Activated CD8-positive, alpha-beta memory T cell treated with anti-CD3 and anti-CD28 coated beads for 24 hours (primary cell): Measurements from ENCODE around the gene OTUD3.
A peak's percentile ranks its signal among the peaks of the same experiment; 100 is the strongest.
"Not testable (repeated sequence)": the region's sequence is repeated elsewhere in the genome, so short reads cannot be mapped to it uniquely, and the experiment has no call there.

Source experiments
- DNase-seq: peaks from one replicate; pipeline ENCODE4 v3.0.0-alpha.2; 2020

Gene OTUD3

DNA sequence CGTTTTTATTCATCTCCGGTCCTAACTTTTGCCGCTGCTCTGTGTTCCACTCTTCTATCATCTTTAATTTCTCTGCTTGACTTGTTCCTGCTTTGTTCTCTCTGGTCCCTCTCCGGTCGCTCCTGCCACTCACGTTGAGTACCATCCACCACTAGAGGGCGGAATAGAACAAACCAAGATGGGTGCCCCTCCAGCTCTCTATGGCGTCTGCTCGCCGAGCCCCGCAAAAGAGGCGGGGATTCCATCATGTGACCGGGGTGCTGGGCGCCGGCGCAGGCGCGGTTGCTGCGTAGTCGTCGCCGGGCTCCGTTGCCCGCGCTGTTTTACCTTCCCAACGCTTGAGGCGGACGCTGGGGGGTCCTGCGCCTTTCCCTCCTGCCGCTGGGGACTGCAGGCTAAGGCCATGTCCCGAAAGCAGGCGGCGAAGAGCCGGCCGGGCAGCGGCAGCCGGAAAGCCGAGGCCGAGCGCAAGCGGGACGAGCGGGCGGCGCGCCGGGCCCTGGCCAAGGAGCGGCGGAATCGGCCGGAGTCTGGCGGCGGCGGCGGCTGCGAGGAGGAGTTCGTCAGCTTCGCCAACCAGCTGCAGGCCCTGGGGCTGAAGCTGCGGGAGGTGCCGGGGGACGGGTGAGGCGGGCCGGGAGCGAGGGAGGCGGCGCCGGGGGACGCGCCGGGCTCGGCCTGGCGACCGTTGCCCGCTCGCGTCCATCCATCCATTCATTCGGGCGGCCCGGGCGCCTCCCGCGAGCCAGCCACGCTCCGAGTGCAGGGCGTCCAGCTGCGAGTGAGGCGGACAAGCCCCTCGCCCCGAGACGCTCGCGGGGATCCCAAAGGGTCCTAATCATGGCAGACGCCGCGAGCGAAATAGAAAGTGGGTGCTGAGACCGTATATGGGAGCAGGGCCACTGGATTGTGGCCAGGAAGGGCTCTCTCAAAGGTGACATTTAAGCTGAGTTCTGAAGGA, at the start of gene OTUD3:
OTUD3 (plus strand) TSS at position 285 of the 961 bp plus-strand sequence; CDS start at position 404, 119 bp downstream.
- DNase-seq, result peak; percentile 94

DNA sequence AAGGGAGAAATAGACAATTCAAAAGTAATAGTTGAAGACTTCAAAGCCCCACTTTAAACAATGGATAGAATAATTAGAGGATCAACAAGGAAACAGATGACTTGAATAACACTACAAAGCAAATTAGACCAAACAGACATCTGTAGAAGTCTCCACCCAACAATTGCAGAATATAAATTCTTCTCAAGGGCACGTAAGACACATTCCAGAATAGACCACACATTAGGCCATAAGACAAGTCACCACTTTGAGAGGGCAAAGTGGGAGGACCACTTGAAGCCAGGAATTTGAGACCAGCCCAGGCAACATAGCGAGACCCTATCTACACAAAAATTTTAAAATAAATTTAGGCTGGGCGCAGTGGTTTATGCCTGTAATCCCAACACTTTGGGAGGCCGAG, 46.6 kb upstream of the OTUD3 start:
- DNase-seq, result no peak

DNA sequence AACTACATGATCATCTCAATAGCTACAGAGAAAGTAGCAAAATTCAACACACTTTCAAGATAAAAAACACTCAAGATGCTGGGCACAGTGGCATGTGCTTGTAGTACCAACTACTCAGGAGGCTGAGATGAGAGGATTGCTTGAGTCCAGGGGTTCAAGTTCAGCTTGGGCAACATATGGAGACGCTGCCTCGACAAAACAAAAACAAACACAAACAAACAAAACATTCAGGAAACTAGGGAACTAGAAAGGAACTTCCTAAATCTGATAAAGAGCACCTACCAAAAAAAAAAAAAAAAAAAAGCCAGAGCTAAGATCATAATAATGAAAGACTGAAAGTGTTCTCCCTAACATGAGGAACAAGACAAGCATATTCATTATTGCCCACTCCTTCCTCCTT, 44.3 kb upstream of the OTUD3 start:
- no peak for DNase-seq

DNA sequence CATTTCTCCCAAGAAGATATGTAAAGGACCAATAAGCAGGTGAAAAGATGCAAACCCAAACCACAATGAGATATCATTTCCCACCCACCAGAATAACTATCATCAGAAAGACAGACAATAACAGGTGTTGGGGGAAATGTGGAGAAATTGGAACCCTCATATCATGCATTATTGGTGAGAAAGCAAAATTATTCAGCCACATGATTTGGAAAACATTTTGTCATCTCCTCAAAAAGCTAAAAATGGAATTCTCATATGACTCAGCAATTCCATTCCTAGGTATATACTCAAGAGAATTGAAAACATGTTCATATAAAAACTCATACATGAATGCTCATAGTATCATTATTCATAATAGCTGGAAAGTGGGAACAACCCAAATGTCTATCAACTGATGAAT, 42.0 kb upstream of the OTUD3 start:
- no peak for DNase-seq

GRCh38 chr1:19844731-19845495, 37.3 kb upstream of the OTUD3 start:
- DNase-seq, result no peak

DNA sequence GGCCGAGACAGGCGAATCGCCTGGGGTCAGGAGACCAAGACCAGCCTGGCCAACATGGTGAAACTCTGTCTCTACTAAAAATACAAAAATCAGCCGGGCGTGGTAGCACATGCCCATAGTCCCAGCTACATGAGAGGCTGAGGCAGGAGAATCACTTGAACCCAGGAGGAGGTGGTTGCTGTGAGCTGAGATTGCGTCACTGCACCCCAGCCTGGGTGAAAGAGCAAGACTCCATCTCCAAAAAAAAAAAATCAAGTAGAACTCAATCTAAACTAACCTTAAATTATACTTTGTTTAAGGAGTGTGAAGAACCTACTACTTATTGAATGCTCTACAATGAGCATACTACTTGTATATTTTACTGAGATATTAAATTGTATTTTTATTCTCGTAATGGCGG, 36.6 kb upstream of the OTUD3 start:
- no peak for DNase-seq

GRCh38 chr1:19846338-19846737, 35.9 kb upstream of the OTUD3 start:
- no peak for DNase-seq

GRCh38 chr1:19847334-19847733, 34.9 kb upstream of the OTUD3 start:
- DNase-seq, result not testable (repeated sequence)

DNA sequence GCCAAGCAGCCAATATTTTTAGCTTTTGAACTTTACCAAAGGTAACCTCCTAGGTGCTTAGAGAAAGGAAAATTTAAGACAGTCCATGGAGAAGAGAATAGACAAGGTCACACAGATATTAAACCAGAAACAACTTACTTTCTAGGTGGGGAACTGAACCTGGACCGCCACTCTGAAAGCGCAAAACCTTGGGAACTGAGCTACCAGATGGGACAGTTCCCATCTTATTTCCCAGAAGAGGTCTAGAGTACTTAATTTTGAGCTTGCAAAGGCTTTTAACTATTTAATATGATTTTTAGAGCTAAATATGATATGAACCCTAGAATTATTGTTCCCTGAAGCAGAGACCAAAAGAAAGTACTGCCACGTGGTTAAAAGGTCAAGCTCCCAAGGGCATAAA, 32.9 kb upstream of the OTUD3 start:
- not testable (repeated sequence) for DNase-seq

GRCh38 chr1:19850214-19850613, 32.0 kb upstream of the OTUD3 start:
- no peak for DNase-seq

- no peak for DNase-seq
Measured at GRCh38 chr1:19852036-19852435, 30.2 kb upstream of the OTUD3 start.

GRCh38 chr1:19854866-19855265, 27.3 kb upstream of the OTUD3 start:
- DNase-seq, result no peak

DNA sequence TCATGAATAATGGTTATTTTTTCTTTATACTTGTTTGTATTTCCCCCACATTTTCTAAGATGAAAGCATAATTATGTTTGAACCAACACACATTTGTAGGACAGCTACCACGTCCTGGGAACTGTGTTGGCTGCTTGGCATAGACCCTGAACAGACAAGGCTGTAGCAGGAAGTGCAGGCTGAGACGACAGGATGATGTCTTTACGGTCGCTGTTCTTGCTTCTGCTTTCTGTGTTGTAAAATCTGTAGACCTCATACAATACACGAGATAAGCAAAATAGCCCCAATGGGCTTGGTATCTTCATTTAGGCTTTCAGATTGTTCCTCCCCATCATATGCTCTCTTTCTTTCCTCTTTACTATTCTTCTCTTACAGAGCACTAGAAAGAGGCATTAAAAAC, 23.3 kb upstream of the OTUD3 start:
- no peak for DNase-seq

GRCh38 chr1:19859876-19860275, 22.3 kb upstream of the OTUD3 start:
- no peak for DNase-seq

- DNase-seq, result no peak
Measured at GRCh38 chr1:19860418-19860817, 21.8 kb upstream of the OTUD3 start.

DNA sequence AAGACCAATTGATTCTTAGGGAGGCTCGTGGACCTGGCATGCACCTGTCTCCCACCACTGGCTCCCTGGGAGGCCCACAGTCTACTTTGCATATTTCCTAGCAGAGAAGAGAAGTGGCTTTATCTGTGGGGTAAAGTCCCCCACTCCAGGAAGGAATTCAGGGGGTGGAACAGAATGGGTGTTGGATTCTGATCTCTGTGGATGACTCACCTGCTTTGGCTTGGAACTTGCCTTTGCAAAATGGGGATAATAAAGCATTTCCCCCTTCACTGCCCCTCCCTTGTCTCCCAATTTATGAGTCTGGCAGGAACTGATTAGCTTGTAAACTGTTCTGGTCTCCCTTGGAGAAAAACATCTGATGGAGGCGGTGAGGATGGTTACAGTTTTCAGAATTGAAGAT, 21.2 kb upstream of the OTUD3 start:
- no peak for DNase-seq

- DNase-seq, result no peak
Measured at GRCh38 chr1:19861842-19862530, 20.2 kb upstream of the OTUD3 start.

DNA sequence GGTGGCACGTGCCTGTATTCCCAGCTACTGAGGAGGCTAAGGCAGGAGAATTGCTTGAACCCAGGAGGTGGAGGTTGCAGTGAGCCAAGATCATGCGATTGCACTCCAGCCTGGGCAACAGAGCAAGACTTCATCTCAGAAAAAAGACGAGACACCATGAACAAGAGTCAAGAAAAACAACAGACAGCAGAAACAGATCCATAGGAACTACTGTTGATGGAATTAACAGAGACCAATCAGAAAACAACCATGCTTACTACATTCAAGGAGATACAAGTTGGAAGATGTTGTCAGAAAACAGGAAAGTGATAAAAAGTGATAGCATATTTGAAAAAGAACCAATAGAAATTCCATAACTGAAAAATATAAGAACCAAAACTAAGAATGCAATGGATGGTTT, 19.3 kb upstream of the OTUD3 start:
- DNase-seq, result no peak

GRCh38 chr1:19864570-19865160, 17.5 kb upstream of the OTUD3 start:
- DNase-seq, result no peak

GRCh38 chr1:19866029-19866428, 16.2 kb upstream of the OTUD3 start:
- DNase-seq, result no peak

GRCh38 chr1:19866758-19867157, 15.4 kb upstream of the OTUD3 start:
- no peak for DNase-seq

DNA sequence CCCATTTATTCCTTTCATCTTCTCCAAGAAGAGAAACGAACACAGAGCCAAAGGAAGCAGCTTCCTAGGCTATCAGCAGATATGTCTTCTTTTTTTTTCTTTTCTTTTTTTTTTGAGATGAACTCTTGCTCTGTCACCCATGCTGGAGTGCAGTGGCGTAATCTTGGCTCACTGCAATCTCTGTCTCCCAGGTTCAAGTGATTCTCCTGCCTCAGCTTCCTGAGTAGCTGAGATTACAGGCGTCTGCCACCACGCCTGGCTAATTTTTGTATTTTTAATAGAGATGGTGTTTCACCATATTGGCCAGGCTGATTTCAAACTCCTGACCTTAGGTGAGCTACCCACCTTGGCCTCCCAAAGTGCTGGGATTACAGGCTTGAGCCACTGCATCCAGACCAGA, 13.6 kb upstream of the OTUD3 start:
- not testable (repeated sequence) for DNase-seq

GRCh38 chr1:19869453-19869852, 12.7 kb upstream of the OTUD3 start:
- not testable (repeated sequence) for DNase-seq
